Measurements from ENCODE around the gene NFKBIE. TPM values are rescaled to one million over a fixed set of nuclear protein-coding genes. Genes with fewer than 3 reads are reported as not detected.

Gene NFKBIE
- total and polyA plus RNA-seq, 9 of the 15 experiments (the other 6 are each of a cell fraction or from before 2014, with no cell fraction given) = 2.1 to 16.4 (median 11.7) TPM

DNA sequence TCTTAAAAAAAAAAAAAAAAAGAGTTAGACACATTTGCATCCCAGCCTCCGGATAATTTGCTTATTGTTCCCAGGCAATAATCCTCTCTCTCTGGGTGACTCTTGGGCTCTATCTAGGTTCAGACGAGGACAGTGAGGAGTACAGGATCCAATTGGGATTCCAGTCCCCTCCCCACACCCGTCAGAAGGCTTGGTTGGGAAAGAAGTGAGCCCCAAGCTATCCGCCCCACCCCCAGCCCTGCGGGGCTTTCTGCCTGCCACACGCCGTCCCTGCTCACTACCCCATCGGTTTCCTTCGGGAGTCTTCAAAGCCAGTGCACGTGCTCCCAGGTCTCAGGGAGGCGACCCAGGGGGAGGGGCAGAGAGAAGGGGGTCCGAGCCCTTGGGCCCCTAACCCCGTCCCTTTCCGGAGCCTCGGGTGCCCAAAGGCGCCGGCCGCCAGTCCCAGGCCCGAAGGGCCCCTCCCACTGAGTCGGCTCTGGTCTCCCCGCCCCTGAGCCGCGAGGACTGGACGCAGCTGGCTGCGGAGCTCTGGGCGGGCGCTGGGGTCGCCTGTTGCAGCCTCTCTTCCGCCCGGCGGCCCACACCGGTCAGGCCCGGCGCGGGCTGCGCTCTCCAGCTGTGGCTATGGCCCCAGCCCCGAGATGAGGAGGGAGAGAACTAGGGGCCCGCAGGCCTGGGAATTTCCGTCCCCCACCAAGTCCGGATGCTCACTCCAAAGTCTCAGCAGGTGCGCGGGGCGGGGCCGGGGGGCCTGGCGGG, 46.1 kb downstream of the NFKBIE start (continued):
- TF ChIP-seq, protein P1, sequence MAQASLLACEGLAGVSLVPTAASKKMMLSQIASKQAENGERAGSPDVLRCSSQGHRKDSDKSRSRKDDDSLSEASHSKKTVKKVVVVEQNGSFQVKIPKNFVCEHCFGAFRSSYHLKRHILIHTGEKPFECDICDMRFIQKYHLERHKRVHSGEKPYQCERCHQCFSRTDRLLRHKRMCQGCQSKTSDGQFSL (CRISPR knock-in tag; IDR thresholded peaks at IDR 0.05) = peak; percentile 64; the same call in 1 of the 2 replicates
- TF ChIP-seq, protein P1 (tag; IDR thresholded peaks at IDR 0.05) = no peak
- TF ChIP-seq RUNX1 (IDR thresholded peaks at IDR 0.05; ENCODE audit: low read depth) = no peak
- no peak for TF ChIP-seq SP2 (IDR thresholded peaks at IDR 0.05; ENCODE audit: extremely low read depth, low read depth, low read length, poor library complexity, severe bottlenecking)
- TF ChIP-seq ZNF76 (CRISPR knock-in tag; IDR thresholded peaks at IDR 0.05; ENCODE audit: borderline replicate concordance) = 0 out of 2 replicates have a peak, but pooled peaks have one; percentile 74
- TF ChIP-seq PCBP1 (IDR thresholded peaks at IDR 0.05; ENCODE audit: low read depth, low read length, poor library complexity, severe bottlenecking) = peak; percentile 93
- TF ChIP-seq GTF2A2 (tag; IDR thresholded peaks at IDR 0.05) = no peak
- TF ChIP-seq ZNF133 (CRISPR knock-in tag; IDR thresholded peaks at IDR 0.05) = no peak
- TF ChIP-seq, protein P2, sequence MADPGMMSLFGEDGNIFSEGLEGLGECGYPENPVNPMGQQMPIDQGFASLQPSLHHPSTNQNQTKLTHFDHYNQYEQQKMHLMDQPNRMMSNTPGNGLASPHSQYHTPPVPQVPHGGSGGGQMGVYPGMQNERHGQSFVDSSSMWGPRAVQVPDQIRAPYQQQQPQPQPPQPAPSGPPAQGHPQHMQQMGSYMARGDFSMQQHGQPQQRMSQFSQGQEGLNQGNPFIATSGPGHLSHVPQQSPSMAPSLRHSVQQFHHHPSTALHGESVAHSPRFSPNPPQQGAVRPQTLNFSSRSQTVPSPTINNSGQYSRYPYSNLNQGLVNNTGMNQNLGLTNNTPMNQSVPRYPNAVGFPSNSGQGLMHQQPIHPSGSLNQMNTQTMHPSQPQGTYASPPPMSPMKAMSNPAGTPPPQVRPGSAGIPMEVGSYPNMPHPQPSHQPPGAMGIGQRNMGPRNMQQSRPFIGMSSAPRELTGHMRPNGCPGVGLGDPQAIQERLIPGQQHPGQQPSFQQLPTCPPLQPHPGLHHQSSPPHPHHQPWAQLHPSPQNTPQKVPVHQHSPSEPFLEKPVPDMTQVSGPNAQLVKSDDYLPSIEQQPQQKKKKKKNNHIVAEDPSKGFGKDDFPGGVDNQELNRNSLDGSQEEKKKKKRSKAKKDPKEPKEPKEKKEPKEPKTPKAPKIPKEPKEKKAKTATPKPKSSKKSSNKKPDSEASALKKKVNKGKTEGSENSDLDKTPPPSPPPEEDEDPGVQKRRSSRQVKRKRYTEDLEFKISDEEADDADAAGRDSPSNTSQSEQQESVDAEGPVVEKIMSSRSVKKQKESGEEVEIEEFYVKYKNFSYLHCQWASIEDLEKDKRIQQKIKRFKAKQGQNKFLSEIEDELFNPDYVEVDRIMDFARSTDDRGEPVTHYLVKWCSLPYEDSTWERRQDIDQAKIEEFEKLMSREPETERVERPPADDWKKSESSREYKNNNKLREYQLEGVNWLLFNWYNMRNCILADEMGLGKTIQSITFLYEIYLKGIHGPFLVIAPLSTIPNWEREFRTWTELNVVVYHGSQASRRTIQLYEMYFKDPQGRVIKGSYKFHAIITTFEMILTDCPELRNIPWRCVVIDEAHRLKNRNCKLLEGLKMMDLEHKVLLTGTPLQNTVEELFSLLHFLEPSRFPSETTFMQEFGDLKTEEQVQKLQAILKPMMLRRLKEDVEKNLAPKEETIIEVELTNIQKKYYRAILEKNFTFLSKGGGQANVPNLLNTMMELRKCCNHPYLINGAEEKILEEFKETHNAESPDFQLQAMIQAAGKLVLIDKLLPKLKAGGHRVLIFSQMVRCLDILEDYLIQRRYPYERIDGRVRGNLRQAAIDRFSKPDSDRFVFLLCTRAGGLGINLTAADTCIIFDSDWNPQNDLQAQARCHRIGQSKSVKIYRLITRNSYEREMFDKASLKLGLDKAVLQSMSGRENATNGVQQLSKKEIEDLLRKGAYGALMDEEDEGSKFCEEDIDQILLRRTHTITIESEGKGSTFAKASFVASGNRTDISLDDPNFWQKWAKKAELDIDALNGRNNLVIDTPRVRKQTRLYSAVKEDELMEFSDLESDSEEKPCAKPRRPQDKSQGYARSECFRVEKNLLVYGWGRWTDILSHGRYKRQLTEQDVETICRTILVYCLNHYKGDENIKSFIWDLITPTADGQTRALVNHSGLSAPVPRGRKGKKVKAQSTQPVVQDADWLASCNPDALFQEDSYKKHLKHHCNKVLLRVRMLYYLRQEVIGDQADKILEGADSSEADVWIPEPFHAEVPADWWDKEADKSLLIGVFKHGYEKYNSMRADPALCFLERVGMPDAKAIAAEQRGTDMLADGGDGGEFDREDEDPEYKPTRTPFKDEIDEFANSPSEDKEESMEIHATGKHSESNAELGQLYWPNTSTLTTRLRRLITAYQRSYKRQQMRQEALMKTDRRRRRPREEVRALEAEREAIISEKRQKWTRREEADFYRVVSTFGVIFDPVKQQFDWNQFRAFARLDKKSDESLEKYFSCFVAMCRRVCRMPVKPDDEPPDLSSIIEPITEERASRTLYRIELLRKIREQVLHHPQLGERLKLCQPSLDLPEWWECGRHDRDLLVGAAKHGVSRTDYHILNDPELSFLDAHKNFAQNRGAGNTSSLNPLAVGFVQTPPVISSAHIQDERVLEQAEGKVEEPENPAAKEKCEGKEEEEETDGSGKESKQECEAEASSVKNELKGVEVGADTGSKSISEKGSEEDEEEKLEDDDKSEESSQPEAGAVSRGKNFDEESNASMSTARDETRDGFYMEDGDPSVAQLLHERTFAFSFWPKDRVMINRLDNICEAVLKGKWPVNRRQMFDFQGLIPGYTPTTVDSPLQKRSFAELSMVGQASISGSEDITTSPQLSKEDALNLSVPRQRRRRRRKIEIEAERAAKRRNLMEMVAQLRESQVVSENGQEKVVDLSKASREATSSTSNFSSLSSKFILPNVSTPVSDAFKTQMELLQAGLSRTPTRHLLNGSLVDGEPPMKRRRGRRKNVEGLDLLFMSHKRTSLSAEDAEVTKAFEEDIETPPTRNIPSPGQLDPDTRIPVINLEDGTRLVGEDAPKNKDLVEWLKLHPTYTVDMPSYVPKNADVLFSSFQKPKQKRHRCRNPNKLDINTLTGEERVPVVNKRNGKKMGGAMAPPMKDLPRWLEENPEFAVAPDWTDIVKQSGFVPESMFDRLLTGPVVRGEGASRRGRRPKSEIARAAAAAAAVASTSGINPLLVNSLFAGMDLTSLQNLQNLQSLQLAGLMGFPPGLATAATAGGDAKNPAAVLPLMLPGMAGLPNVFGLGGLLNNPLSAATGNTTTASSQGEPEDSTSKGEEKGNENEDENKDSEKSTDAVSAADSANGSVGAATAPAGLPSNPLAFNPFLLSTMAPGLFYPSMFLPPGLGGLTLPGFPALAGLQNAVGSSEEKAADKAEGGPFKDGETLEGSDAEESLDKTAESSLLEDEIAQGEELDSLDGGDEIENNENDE (IDR thresholded peaks at IDR 0.05; ENCODE audit: low read depth, low read length) = no peak
- no peak for TF ChIP-seq ZNF436 (CRISPR knock-in tag; IDR thresholded peaks at IDR 0.05)
- TF ChIP-seq ETV1 (tag; conservative IDR thresholded peaks at IDR 0.05; ENCODE audit: low read depth) = 0 out of 2 replicates have a peak, but pooled peaks have one; percentile 66
- no peak for TF ChIP-seq ZNF143 (CRISPR knock-in tag; IDR thresholded peaks at IDR 0.05)
- TF ChIP-seq, protein P3, sequence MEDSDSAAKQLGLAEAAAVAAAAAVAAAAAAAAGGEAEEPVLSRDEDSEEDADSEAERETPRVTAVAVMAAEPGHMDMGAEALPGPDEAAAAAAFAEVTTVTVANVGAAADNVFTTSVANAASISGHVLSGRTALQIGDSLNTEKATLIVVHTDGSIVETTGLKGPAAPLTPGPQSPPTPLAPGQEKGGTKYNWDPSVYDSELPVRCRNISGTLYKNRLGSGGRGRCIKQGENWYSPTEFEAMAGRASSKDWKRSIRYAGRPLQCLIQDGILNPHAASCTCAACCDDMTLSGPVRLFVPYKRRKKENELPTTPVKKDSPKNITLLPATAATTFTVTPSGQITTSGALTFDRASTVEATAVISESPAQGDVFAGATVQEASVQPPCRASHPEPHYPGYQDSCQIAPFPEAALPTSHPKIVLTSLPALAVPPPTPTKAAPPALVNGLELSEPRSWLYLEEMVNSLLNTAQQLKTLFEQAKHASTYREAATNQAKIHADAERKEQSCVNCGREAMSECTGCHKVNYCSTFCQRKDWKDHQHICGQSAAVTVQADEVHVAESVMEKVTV (CRISPR knock-in tag; IDR thresholded peaks at IDR 0.05) = peak; percentile 23; the same call in 1 of the 2 replicates
